ENCODE measurements around the gene CACNA1C.

- TF ChIP-seq CTCF (IDR thresholded peaks at IDR 0.05; ENCODE audit: low read depth, low read length, poor library complexity, severe bottlenecking), result no peak
- TF ChIP-seq EZH2phosphoT487 (IDR thresholded peaks at IDR 0.05; ENCODE audit: borderline replicate concordance, low read length), result no peak
These were observed 581.7 kb downstream of the CACNA1C start for GRCh38 chr12:2634471-2634870.

Measured in DOHH2 (cell line).